Measurements from ENCODE around the gene ZNHIT2. TPM values are rescaled to one million over a fixed set of nuclear protein-coding genes. Genes with fewer than 3 reads are reported as not detected.
A peak's percentile ranks its signal among the peaks of the same experiment; 100 is the strongest.

Gene ZNHIT2
- total RNA-seq, 4 donors from 2014 or later = 12.1 to 18.6 (median 15.3) TPM

- DNase-seq (ENCODE audit: low spot score) (peak; percentile 80), ATAC-seq (ENCODE audit: low FRiP score) (peak; percentile 87)
- TF ChIP-seq CTCF (IDR thresholded peaks at IDR 0.05) = no peak
Measured at GRCh38 chr11:65134240-65134951, 16.9 kb upstream of the ZNHIT2 start, which contains the start of gene SYVN1. Gene SYVN1, minus strand, starts transcription at chr11:65134519. Its CDS starts 918 bp downstream, at chr11:65133601.

GRCh38 chr11:65133724-65134123, 16.2 kb upstream of the ZNHIT2 start:
- ATAC-seq (ENCODE audit: low FRiP score) (no peak), DNase-seq (ENCODE audit: low spot score) (no peak)
- no peak for TF ChIP-seq CTCF (IDR thresholded peaks at IDR 0.05)

DNA sequence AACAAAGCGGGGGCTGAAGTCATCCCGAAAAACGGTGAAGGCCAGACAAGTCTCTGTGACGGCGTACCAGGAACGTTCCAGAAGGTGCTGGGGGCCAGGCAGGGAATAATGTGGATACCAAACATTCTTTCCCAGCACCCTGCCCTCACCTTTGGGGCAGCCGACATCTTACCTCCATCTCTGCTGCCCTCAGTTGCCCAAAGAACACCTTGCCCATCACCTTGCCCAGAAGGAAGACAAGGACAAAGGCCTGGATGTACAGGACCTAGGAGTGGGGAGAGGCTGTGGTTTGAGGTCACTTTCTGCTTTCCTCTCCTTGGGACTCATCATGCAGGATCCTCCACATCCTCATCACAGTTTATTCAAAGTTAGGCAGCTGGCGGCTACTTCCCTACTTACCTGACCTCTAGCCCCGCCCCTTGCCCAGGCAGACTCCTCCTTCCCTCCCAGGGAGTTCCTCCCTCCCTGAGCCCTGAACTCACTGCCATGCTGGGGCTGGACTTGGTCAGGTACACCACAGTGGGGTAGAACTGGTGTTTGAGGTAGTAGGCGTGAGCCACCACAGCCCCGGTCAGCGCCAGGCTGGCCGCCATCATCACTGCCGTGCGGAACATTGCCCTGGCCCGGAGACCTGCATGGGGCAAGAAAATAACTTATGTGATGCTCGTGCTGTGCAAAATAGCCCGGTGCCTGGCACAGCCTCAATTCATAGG, 15.6 kb upstream of the ZNHIT2 start:
- no peak for ATAC-seq (ENCODE audit: low FRiP score)
- TF ChIP-seq CTCF (IDR thresholded peaks at IDR 0.05) = no peak
- no peak for DNase-seq (ENCODE audit: low spot score)

DNA sequence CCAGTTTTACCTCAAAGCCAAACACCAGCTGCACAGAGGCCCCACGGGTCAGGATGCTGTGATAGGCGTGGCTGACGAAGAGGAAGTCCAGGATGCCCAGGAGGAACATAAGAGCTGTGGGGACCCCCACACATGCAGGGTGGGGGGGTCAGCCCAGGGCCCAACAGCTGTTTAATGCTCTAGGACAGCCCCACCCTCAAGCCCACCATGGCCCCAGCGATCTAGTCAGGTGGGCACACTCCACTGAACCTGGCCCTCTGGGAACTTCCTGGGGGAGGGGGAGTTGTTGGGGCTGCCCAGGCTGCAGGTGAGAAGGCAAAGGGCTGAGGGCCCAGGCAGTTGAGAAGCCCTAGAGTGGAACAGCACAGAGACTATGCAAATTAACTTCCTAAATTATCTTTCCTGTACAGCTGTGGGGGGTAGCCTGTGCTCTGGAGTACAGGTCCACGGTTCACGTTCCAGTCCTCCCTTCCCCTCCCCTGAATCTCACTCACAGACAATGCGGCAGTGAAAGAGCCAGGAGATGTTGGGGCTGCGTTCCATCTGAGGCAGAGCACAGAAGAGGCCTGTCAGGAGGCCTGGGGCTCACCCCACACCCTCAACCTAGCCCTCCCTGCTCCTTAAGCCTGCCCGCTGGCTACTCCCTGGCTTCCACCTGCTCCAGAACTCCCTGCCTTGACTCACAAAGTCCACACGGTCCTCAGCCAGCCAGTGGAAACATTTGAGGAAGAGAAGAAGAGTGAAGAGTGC, 14.9 kb upstream of the ZNHIT2 start:
- no peak for TF ChIP-seq CTCF (IDR thresholded peaks at IDR 0.05)
- no peak for ATAC-seq (ENCODE audit: low FRiP score)
- DNase-seq (ENCODE audit: low spot score) = no peak

- no peak for TF ChIP-seq CTCF (IDR thresholded peaks at IDR 0.05)
- no peak for ATAC-seq (ENCODE audit: low FRiP score)
- DNase-seq (ENCODE audit: low spot score) = no peak
Measured at GRCh38 chr11:65131895-65132237, 14.4 kb upstream of the ZNHIT2 start.

DNA sequence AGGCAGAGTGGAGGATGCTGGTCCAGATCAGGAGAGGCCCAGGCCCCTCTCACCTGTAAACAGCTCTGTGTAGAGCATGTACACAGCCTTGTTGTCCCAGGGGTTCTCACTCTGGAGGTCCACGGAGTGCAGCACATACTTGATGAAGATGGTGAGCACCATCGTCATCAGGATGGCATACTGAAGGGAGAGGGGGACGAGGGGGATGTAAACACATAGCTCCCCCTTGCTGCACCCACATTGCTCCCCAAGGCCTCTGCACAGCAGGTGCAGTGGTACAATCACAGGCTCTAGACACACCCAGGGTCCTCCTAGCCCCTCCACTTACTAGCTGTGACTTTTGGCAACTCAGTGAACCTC, 13.9 kb upstream of the ZNHIT2 start:
- DNase-seq (ENCODE audit: low spot score) = no peak
- no peak for TF ChIP-seq CTCF (IDR thresholded peaks at IDR 0.05)
- no peak for ATAC-seq (ENCODE audit: low FRiP score)

Measured in omental fat pad (tissue), 4 donors.